ENCODE measurements around the gene SEL1L.
"Not testable (repeated sequence)": the region's sequence is repeated elsewhere in the genome, so short reads cannot be mapped to it uniquely, and the experiment has no call there.

The SEL1L gene

GRCh38 chr14:81533536-81534343, at the start of gene SEL1L:
Gene SEL1L, minus strand, starts transcription at chr14:81533853. Its CDS starts 109 bp downstream, at chr14:81533744.
- DNase-seq (ENCODE audit: low read depth), result peak; percentile 99

GRCh38 chr14:81582420-81582819, 48.8 kb upstream of the SEL1L start:
- no peak for DNase-seq (ENCODE audit: low read depth)

- no peak for DNase-seq (ENCODE audit: low read depth)
These were observed 45.5 kb upstream of the SEL1L start for GRCh38 chr14:81579115-81579514.

GRCh38 chr14:81571437-81571836, 37.8 kb upstream of the SEL1L start:
- no peak for DNase-seq (ENCODE audit: low read depth)

- DNase-seq (ENCODE audit: low read depth), result no peak
These were observed 33.6 kb upstream of the SEL1L start for GRCh38 chr14:81567302-81567701.

GRCh38 chr14:81565441-81566290, 32.0 kb upstream of the SEL1L start:
- no peak for DNase-seq (ENCODE audit: low read depth)

- DNase-seq (ENCODE audit: low read depth), result no peak
These were observed 29.2 kb upstream of the SEL1L start for GRCh38 chr14:81562818-81563217.

GRCh38 chr14:81561084-81561775, 27.6 kb upstream of the SEL1L start:
- no peak for DNase-seq (ENCODE audit: low read depth)

- no peak for DNase-seq (ENCODE audit: low read depth)
These were observed 25.7 kb upstream of the SEL1L start for GRCh38 chr14:81559385-81559784.

- no peak for DNase-seq (ENCODE audit: low read depth)
These were observed 23.5 kb upstream of the SEL1L start for GRCh38 chr14:81557146-81557545.

GRCh38 chr14:81555684-81556083, 22.0 kb upstream of the SEL1L start:
- no peak for DNase-seq (ENCODE audit: low read depth)

- DNase-seq (ENCODE audit: low read depth), result no peak
These were observed 21.4 kb upstream of the SEL1L start for GRCh38 chr14:81555051-81555450.

- no peak for DNase-seq (ENCODE audit: low read depth)
These were observed 17.8 kb upstream of the SEL1L start for GRCh38 chr14:81551471-81551870.

- DNase-seq (ENCODE audit: low read depth), result no peak
These were observed 16.5 kb upstream of the SEL1L start for GRCh38 chr14:81550001-81550637.

GRCh38 chr14:81541206-81541605, 7.6 kb upstream of the SEL1L start:
- not testable (repeated sequence) for DNase-seq (ENCODE audit: low read depth)

GRCh38 chr14:81537193-81537592, 3.5 kb upstream of the SEL1L start:
- no peak for DNase-seq (ENCODE audit: low read depth)

GRCh38 chr14:81536241-81536771, 2.7 kb upstream of the SEL1L start:
- no peak for DNase-seq (ENCODE audit: low read depth)

- no peak for DNase-seq (ENCODE audit: low read depth)
These were observed 1.9 kb upstream of the SEL1L start for GRCh38 chr14:81535396-81536164.

- DNase-seq (ENCODE audit: low read depth), result no peak
These were observed 939 bp upstream of the SEL1L start for GRCh38 chr14:81534510-81535074.

GRCh38 chr14:81533212-81533535, 479 bp downstream of the SEL1L start:
- no peak for DNase-seq (ENCODE audit: low read depth)

GRCh38 chr14:81529391-81529790, 4.3 kb downstream of the SEL1L start:
- no peak for DNase-seq (ENCODE audit: low read depth)

All from stimulated activated CD8-positive, alpha-beta memory T cell treated with anti-CD3 and anti-CD28 coated beads, Interleukin-12 subunit alpha, Interleukin-12 subunit beta, amount 100 ng/mL, for 1 hour (primary cell).